NT2/D1 (cell line): Measurements from ENCODE around the gene SLC8B1.

Experiments
- SUZ12 ChIP-seq: IDR thresholded peaks from 2 replicates; pipeline ENCODE4 v1.6.1; 2011; ENCODE audit not compliant: insufficient read length, insufficient read depth; ENCODE audit errors: extremely low read depth
- ZNF274 ChIP-seq: IDR thresholded peaks from 2 replicates; pipeline ENCODE4 v1.6.1; 2011; ENCODE audit warnings: mild to moderate bottlenecking, low read depth, low read length

- TF ChIP-seq SUZ12 (no peak), ZNF274 (no peak)
Observed at GRCh38 chr12:113291586-113291985, 43.3 kb downstream of the SLC8B1 start.
